Thoracic aorta (tissue), 2 donors: Measurements from ENCODE around the gene TNIP1. TPM values are rescaled to one million over a fixed set of nuclear protein-coding genes. Genes with fewer than 3 reads are reported as not detected.

Experiments used
- ATAC-seq: fragments of 150-250 bp; one replicate; pipeline ENCODE4 v1.8.0; 2017; ENCODE audit warnings: low read depth; ENCODE audit not compliant: insufficient number of reproducible peaks, low FRiP score
- DNase-seq: peaks from one replicate; pipeline ENCODE4 v3.0.0-alpha.2; 2020; ENCODE audit warnings: low spot score
- H3K27ac ChIP-seq, 2 donors: fragments of 200-600 bp; sonication (generic); 1 replicate in 1 of 2; 2 replicates in 1 of 2; pipeline ENCODE4 v1.5.1; 2016; ENCODE audit warnings: mild to moderate bottlenecking in 2 of 2, moderate library complexity in 2 of 2
- H3K27me3 ChIP-seq: fragments of 200-600 bp; sonication (generic); replicated peaks from 2 replicates; pipeline ENCODE4 v1.6.0; 2016; ENCODE audit warnings: mild to moderate bottlenecking; ENCODE audit not compliant: insufficient read depth
- H3K36me3 ChIP-seq: fragments of 200-600 bp; sonication (generic); one replicate; pipeline ENCODE4 v1.5.1; 2016
- H3K4me1 ChIP-seq, 2 donors: fragments of 200-600 bp; sonication (generic); 1 replicate in 1 of 2; 2 replicates in 1 of 2; pipeline versions ENCODE4 v1.5.1 to v1.6.0; 2016; ENCODE audit warnings: low read depth in 2 of 2, mild to moderate bottlenecking in 1 of 2; ENCODE audit not compliant: control insufficient read depth in 1 of 2
- H3K4me3 ChIP-seq: fragments of 200-600 bp; sonication (generic); 2 replicates; pipeline ENCODE4 v1.5.1; 2016; ENCODE audit warnings: mild to moderate bottlenecking
- H3K9me3 ChIP-seq: fragments of 200-600 bp; sonication (generic); 2 replicates; pipeline ENCODE4 v1.5.1; 2016
- total RNA-seq, 2 donors: library from RNA; depleted of rRNA; stranded (reverse); fragments of >200 nt; gene quantifications; one replicate each; pipeline versions ENCODE4 v1.1.0 to v1.2.3, GENCODE V29; 2016
- TF ChIP-seq, protein P1 (sequence below): fragments of 200-600 bp; sonication (generic); IDR thresholded peaks from one replicate; pipeline ENCODE4 v1.5.1; 2019; ENCODE audit warnings: antibody characterized with exemption

The TNIP1 gene
- total RNA-seq, 2 donors from 2014 or later = 77.4 to 103 TPM

DNA sequence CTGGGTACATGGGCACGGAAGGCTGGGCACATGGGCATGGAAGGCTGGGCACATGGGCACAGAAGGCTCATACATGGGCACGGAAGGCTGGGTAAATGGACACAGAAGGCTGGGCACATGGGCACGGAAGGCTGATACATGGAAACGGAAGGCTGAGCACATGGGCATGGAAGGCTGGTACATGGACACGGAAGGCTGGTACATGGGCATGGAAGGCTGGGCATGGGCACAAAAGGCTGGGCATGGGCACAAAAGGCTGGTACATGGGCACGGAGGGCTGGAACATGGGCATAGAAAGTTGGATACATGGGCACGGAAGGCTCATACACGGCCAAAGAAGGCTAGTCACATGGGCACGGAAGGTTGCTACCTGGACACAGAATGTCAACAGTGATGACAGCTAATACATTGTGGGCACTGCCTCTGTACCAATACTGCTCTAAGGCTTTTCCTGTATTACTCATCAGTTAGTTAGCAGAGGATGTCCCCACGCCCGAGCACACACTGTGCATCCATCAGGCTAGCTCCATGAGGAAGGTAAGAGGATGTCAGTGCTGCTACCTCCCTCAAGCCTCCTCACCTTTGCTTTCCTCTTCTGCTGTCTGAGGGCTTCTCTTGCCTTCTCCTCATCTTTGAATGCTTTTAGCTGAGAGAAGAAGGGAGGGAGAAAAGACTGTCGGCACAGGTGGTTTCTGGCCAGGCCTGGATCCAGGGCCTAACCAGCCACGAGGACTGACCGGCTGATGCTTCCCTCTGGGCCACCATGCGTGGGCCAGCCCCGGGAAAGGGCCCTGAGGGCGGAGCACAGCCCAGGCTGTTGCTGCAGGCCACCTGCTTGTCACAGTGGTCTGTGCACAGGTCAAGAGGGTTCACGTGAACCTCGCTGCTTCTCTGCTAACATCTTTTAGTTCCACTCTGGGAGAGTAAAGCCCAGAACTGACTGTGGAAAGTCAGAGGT, 46.1 kb downstream of the TNIP1 start:
- TF ChIP-seq, protein P1, sequence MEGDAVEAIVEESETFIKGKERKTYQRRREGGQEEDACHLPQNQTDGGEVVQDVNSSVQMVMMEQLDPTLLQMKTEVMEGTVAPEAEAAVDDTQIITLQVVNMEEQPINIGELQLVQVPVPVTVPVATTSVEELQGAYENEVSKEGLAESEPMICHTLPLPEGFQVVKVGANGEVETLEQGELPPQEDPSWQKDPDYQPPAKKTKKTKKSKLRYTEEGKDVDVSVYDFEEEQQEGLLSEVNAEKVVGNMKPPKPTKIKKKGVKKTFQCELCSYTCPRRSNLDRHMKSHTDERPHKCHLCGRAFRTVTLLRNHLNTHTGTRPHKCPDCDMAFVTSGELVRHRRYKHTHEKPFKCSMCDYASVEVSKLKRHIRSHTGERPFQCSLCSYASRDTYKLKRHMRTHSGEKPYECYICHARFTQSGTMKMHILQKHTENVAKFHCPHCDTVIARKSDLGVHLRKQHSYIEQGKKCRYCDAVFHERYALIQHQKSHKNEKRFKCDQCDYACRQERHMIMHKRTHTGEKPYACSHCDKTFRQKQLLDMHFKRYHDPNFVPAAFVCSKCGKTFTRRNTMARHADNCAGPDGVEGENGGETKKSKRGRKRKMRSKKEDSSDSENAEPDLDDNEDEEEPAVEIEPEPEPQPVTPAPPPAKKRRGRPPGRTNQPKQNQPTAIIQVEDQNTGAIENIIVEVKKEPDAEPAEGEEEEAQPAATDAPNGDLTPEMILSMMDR = no peak
- Histone ChIP-seq H3K4me3 (no peak overlapping the region), H3K36me3 (peaks cover 57% of the 10 kb centered on the region), H3K27ac (no peak overlapping the region), H3K9me3 (no peaks in the 10 kb centered on the region), H3K4me1 (peaks cover 13 to 39% of the 10 kb centered on the region in 2 donors), H3K27me3 (no peaks in the 10 kb centered on the region)
- DNase-seq (no peak), ATAC-seq (no peak)

DNA sequence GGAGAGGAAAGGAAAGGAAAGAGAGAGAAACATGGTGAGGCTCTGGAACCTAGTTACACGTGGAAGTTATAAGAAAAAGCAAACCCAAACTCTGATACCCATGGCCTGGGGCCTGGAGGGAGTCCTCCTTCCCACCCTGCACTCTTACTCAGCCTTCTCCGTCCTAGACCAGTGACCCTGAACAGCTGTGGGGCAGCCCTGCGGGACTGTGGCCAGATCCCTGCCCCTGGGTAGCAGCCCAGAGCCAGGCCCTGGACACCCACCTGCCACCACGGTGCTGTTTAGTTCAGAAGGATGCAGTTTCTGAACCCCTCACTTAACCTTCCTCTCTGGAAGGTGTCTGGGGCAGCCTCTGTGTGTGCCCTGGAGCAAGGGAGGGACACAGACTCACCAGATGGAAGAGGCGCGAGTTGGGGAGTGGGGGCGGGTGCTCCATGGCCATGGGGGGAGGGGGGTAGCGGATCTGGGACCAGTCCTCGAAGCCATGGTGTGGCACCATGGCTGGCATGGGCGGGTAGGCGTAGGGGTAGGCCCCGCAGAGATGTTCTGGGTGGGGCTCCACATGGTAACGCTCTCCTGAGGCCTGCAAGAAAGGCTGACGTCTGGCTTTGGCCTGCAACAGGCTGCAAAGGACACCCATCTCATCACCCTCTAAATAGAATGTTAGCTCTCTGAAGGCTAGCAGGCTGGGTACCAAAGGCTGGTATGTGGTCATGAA, 47.5 kb downstream of the TNIP1 start:
- Histone ChIP-seq H3K9me3 (no peaks in the 10 kb centered on the region), H3K36me3 (peaks cover 69% of the 10 kb centered on the region), H3K4me3 (no peak overlapping the region), H3K27ac (no peak overlapping the region), H3K27me3 (no peaks in the 10 kb centered on the region), H3K4me1 (peaks cover 2 to 29% of the 10 kb centered on the region in 2 donors)
- ATAC-seq (no peak), DNase-seq (no peak)
- TF ChIP-seq, protein P1 = no peak

DNA sequence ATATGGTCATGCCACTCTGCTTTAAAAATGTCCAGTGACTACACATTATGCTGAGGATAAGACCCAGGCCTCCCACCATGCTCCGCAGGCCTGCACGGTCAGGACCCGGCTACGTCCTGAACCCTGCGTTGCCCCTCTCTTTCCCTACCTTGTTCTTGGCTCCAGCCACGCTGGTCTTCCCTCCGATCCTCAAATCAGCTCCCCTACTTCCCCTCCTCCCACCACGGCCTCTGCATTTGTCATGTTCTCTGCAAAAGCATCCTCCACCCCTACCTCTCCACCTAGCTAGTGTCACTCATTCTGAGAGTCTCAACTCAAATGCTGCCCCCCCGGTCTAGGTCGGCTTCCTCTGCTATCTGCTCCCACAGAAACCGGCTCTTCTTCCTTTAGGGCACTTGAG, 49.3 kb downstream of the TNIP1 start:
- DNase-seq = no peak
- Histone ChIP-seq H3K9me3 (no peaks in the 10 kb centered on the region), H3K36me3 (peaks cover 79% of the 10 kb centered on the region), H3K27ac (no peak overlapping the region), H3K27me3 (no peaks in the 10 kb centered on the region), H3K4me1 (peaks cover 0 to 15% of the 10 kb centered on the region in 2 donors), H3K4me3 (no peak overlapping the region)
- TF ChIP-seq, protein P1 = no peak
- no peak for ATAC-seq

DNA sequence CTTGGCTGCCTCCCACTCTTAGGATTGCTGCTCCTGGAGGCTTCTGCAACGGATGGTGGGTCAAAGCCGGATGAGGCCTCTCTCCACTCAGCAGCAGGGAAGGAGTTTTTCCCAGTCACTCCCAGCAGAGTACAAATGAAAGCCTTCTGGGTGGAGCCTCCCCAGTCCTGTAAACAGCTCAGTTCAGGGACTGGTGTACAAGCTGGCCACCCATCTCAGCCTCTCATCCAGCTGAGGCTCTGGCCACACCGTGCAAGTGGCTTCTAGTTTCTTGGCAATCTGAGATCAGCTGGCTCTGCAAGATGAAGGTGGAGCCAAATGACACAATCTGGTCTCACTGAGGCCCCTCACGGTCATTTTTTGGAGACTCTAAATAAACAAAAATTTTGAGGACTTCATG, 50.5 kb downstream of the TNIP1 start:
- Histone ChIP-seq H3K27me3 (no peaks in the 10 kb centered on the region), H3K36me3 (peaks cover 81% of the 10 kb centered on the region), H3K4me3 (no peak overlapping the region), H3K9me3 (no peaks in the 10 kb centered on the region), H3K4me1 (peaks cover 0 to 19% of the 10 kb centered on the region in 2 donors), H3K27ac (peak overlapping the region; percentile 31 to 43)
- ATAC-seq = no peak
- DNase-seq = no peak
- TF ChIP-seq, protein P1 = no peak

DNA sequence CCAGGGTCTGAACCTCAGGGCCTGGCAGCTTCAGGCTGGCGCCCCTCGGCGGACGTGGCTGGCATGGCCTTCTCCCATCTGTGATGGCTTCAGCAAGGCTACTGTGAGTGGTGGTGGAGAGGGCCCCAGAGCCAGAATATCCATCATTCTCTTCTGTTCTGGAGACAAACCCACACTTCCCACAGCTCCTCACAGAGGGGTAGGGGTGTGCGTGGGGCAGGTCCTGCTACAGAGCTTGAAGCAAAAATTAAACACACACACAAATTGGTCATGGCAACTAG, 50.8 kb downstream of the TNIP1 start:
- DNase-seq (no peak), ATAC-seq (no peak)
- Histone ChIP-seq H3K36me3 (peaks cover 81% of the 10 kb centered on the region), H3K27me3 (no peaks in the 10 kb centered on the region), H3K27ac (peak overlapping the region; percentile 31 to 43), H3K4me1 (peaks cover 3 to 23% of the 10 kb centered on the region in 2 donors), H3K4me3 (no peak overlapping the region), H3K9me3 (no peaks in the 10 kb centered on the region)
- TF ChIP-seq, protein P1 = no peak
